H1 (cell line): ENCODE measurements around the gene RPA3.

ENCODE experiments used
- CTCF ChIP-seq, 3 experiments: IDR thresholded peaks; 1 replicate in 2 of 3; 2 replicates in 1 of 3; pipeline versions ENCODE4 v1.5.1 to v1.6.1; 2011; ENCODE audit warnings: low read length in 3 of 3, mild to moderate bottlenecking in 3 of 3, inconsistent platforms in 2 of 3, low read depth in 1 of 3, moderate library complexity in 1 of 3; ENCODE audit not compliant: insufficient read depth in 1 of 3; ENCODE audit errors: control extremely low read depth in 1 of 3
- HDAC2 ChIP-seq, 2 experiments: fragments of 300-600 bp in 1 of 2; sonication (generic) in 1 of 2; IDR thresholded peaks; 2 replicates each; pipeline ENCODE4 v1.6.1; 2011 to 2012; ENCODE audit warnings: low read depth in 2 of 2, low read length in 2 of 2, mild to moderate bottlenecking in 2 of 2, moderate library complexity in 2 of 2, borderline replicate concordance in 1 of 2, inconsistent platforms in 1 of 2
- MAX ChIP-seq: IDR thresholded peaks from 2 replicates; pipeline ENCODE4 v1.6.1; 2012; ENCODE audit warnings: inconsistent platforms
- POLR2A ChIP-seq, 2 experiments: IDR thresholded peaks; 1 replicate in 1 of 2; 2 replicates in 1 of 2; pipeline ENCODE4 v1.6.1; 2011; ENCODE audit warnings: low read depth in 2 of 2, low read length in 2 of 2, mild to moderate bottlenecking in 2 of 2; ENCODE audit errors: control extremely low read depth in 1 of 2
- POLR2AphosphoS5 ChIP-seq: IDR thresholded peaks from 2 replicates; pipeline ENCODE4 v1.6.1; 2011; ENCODE audit warnings: low read depth, low read length
- SIX5 ChIP-seq: IDR thresholded peaks from 2 replicates; pipeline ENCODE4 v1.6.1; 2011; ENCODE audit warnings: mild to moderate bottlenecking, low read depth, low read length
- ZNF274 ChIP-seq: IDR thresholded peaks from 2 replicates; pipeline ENCODE4 v1.7.0; 2012; ENCODE audit warnings: low read length, borderline replicate concordance; ENCODE audit errors: extremely low read depth

- TF ChIP-seq CTCF (IDR thresholded peaks at IDR 0.05; ENCODE audit: control extremely low read depth in 1 of 3, insufficient read depth in 1 of 3, low read depth in 1 of 3, low read length in 3 of 3): no peak
- TF ChIP-seq POLR2AphosphoS5: no peak
- no peak; a peak in 1 of 4 replicates for TF ChIP-seq HDAC2 (IDR thresholded peaks at IDR 0.05; ENCODE audit: borderline replicate concordance in 1 of 2, low read depth in 2 of 2, low read length in 2 of 2)
- no peak for TF ChIP-seq POLR2A (IDR thresholded peaks at IDR 0.05; ENCODE audit: control extremely low read depth in 1 of 2, low read depth in 2 of 2, low read length in 2 of 2)
- no peak for TF ChIP-seq MAX
- TF ChIP-seq ZNF274: no peak
- no peak for TF ChIP-seq SIX5
These were observed 32.3 kb upstream of the RPA3 start for GRCh38 chr7:7750571-7751242.
